Activated naive CD8-positive, alpha-beta T cell treated with anti-CD3 and anti-CD28 coated beads, Interleukin-2, amount 10 ng/mL, durations not matched to agents 7 days and 5 days (primary cell): ENCODE data around the gene DIPK1B. TPM values are rescaled to one million over a fixed set of nuclear protein-coding genes. Genes with fewer than 3 reads are reported as not detected.

Source experiments
- ATAC-seq: fragments of 150-1000 bp; cut with Tn5 transposase; one replicate; pipeline ENCODE4 v1.10.0; 2021; ENCODE audit warnings: low read depth, moderate library complexity
- POLR2A ChIA-PET: fragments of 350-600 bp; sonication (Branson Sonifier 250); formaldehyde crosslinking; loops from one replicate; lab custom pipeline; 2021; ENCODE audit warnings: antibody characterized with exemption; lab: Charles Lee
- DNase-seq: peaks from one replicate; pipeline ENCODE4 v3.0.0; 2021
- H3K27ac Mint-ChIP-seq: one replicate; pipeline ENCODE4 v1.8.0; 2022; ENCODE audit warnings: mild to moderate bottlenecking, mixed read lengths
- H3K27me3 Mint-ChIP-seq: one replicate; pipeline ENCODE4 v1.8.0; 2022; ENCODE audit warnings: mild to moderate bottlenecking, moderate library complexity, mixed read lengths
- H3K36me3 Mint-ChIP-seq: one replicate; pipeline ENCODE4 v1.8.0; 2021; ENCODE audit warnings: mild to moderate bottlenecking, mixed read lengths
- H3K4me1 Mint-ChIP-seq: one replicate; pipeline ENCODE4 v1.8.0; 2021; ENCODE audit warnings: mixed read lengths
- H3K4me3 Mint-ChIP-seq: one replicate; pipeline ENCODE4 v1.8.0; 2022; ENCODE audit warnings: mild to moderate bottlenecking, moderate library complexity, mixed read lengths
- H3K9me3 Mint-ChIP-seq: one replicate; pipeline ENCODE4 v1.8.0; 2021; ENCODE audit warnings: mixed read lengths
- total RNA-seq, 2 experiments: library from RNA; stranded (reverse); gene quantifications; one replicate each; pipeline ENCODE4 v1.2.3, GENCODE V29; 2021

Gene DIPK1B
- total RNA-seq, 2 experiments from 2014 or later, result 0.11 TPM; not detected in 1

DNA sequence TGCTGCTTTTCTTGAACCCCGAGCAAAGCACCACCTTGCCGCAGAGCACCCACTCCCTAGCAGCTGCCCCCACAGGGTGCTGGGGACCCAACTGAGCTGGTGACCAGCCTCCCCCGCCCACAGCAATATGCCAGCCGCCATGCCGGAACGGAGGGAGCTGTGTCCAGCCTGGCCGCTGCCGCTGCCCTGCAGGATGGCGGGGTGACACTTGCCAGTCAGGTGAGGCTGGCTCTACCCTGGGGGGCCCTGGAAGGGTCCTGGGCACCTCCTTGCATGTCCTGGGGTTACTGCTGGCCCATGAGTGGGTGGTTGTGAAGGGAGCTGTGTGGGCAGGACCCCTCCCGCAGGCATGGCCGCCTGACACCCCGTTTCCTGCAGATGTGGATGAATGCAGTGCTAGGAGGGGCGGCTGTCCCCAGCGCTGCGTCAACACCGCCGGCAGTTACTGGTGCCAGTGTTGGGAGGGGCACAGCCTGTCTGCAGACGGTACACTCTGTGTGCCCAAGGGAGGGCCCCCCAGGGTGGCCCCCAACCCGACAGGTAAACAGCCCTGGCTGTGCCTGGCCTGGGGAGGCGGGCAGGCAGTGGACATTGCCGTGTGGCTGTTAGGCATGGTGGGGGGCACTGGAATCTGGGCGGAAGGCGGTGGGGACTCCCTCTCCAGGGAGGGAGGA lies 42.4 kb upstream of the DIPK1B start:
- POLR2A ChIA-PET, result no interaction called here
- peaks cover 6% of the 10 kb centered on the region for H3K27me3 Mint-ChIP-seq

DNA sequence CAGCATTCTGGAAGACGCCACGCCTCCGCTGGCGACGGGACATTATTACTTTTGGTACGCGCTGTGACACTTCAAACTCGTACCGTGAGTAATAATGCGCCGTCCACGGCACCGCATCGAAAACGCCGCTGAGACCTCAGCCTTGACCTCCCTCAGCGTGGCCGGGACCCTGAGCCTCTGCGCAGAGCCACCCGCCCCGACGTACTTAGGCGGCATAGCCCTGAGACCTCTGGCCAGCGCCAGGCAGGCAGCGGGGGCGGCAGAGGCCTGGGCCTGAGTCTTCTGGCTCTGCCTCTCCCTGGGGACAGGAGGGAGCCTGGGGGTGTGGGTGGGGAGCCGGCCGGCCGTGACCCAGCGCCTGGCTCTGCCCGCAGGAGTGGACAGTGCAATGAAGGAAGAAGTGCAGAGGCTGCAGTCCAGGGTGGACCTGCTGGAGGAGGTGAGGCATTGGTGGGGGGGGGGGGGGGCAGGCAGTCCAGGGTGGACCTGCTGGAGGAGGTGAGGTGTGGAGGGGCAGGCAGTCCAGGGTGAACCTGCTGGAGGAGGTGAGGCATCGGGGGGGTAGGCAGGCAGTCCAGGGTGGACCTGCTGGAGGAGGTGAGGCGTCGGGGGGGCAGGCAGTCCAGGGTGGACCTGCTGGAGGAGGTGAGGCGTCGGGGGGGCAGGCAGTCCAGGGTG lies 41.7 kb upstream of the DIPK1B start:
- ATAC-seq (no peak), DNase-seq (no peak)
- Mint-ChIP-seq H3K36me3 (no peaks in the 10 kb centered on the region), H3K27ac (no peak overlapping the region), H3K4me1 (peaks cover 5% of the 10 kb centered on the region), H3K27me3 (peaks cover 3% of the 10 kb centered on the region), H3K4me3 (no peak overlapping the region), H3K9me3 (no peaks in the 10 kb centered on the region)
- POLR2A ChIA-PET, result interaction anchor here (1.1 to 2.3 kb wide), 2 partner anchors 15 to 93 kb away, joined by 3 to 9 read pairs; partner anchors contain the start of gene AGPAT2

More for the DNA sequence above, 42.4 kb upstream of the DIPK1B start:
- Mint-ChIP-seq H3K4me3 (no peak overlapping the region), H3K4me1 (peaks cover 8% of the 10 kb centered on the region), H3K9me3 (no peaks in the 10 kb centered on the region), H3K36me3 (no peaks in the 10 kb centered on the region), H3K27ac (no peak overlapping the region)
- DNase-seq (no peak), ATAC-seq (no peak)

DNA sequence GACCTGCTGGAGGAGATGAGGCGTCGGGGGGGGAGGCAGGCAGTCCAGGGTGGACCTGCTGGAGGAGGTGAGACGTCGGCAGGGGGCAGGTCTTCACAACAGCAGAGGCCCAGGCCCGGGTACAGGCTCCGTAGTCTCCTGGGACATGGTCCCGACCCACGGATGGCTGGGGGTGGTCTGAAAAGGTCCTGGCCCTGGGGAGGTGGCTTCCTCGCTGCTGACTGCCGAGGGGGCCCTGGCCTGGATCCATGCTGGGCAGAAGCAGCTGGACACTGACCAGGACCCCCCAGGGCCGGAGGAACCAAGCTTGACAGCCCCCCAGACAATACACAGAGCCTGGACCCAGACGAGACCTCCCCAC lies 41.1 kb upstream of the DIPK1B start:
- Mint-ChIP-seq H3K9me3 (no peaks in the 10 kb centered on the region), H3K36me3 (no peaks in the 10 kb centered on the region), H3K4me3 (no peak overlapping the region), H3K4me1 (peaks cover 5% of the 10 kb centered on the region), H3K27ac (no peak overlapping the region), H3K27me3 (peaks cover 3% of the 10 kb centered on the region)
- no peak for DNase-seq
- no peak for ATAC-seq
- POLR2A ChIA-PET, result interaction anchor here (1.1 to 2.3 kb wide), 3 partner anchors 11 to 93 kb away, joined by 3 to 9 read pairs (median 3); partner anchors contain the start of gene AGPAT2

DNA sequence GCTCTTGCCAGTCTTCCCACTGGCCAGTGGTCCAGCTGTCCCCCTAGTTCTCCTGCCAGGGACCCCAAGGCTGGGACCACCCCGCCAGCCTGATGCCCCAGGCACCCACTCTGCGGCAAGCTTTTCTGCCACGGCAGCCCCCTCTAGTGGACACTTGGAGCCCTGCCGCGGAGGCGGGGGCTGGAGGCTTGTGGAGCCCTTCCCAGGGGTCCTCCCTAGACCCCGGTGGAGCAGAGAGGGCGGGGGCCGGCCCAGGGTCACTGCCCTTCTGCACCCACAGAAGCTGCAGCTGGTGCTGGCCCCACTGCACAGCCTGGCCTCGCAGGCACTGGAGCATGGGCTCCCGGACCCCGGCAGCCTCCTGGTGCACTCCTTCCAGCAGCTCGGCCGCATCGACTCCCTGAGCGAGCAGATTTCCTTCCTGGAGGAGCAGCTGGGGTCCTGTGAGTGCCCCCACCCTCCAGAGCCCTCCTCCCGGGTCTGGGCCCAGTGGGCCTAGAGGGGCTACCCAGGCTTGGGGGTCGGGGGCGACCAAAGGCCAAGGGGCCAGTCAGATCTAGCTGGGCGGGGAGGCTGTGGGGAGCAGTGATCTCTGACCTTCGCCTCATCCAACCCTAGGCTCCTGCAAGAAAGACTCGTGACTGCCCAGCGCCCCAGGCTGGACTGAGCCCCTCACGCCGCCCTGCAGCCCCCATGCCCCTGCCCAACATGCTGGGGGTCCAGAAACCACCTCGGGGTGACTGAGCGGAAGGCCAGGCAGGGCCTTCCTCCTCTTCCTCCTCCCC lies 40.5 kb upstream of the DIPK1B start:
- Mint-ChIP-seq H3K27me3 (no peaks in the 10 kb centered on the region), H3K27ac (no peak overlapping the region), H3K4me3 (no peak overlapping the region), H3K9me3 (no peaks in the 10 kb centered on the region), H3K36me3 (no peaks in the 10 kb centered on the region), H3K4me1 (peaks cover 5% of the 10 kb centered on the region)
- POLR2A ChIA-PET, result interaction anchor here (1.0 to 2.3 kb wide), 4 partner anchors 11 to 94 kb away, joined by 3 to 9 read pairs (median 3); partner anchors contain the start of gene AGPAT2
- DNase-seq (peak; percentile 67), ATAC-seq (peak; percentile 31)

DNA sequence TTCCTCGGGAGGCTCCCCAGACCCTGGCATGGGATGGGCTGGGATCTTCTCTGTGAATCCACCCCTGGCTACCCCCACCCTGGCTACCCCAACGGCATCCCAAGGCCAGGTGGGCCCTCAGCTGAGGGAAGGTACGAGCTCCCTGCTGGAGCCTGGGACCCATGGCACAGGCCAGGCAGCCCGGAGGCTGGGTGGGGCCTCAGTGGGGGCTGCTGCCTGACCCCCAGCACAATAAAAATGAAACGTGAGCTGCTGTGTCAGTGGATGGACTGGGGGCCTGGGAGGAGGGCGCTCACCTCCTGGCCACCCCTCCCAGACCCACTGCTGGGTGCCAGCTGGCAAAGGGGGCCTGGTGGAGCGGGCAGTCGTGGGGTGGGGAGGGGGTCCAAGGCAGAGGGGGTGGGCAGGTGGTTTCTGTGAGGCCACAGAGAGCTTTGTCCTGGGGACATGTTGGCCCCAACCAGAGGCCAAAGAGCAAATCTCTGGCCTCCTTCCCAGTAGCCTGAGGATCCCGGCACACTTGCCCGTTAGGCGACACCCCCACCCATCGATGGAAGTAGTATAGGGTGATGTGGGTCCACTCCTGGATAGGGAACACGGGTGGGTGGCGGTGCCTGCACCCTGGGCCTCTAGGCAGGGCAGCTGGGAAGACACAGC lies 39.8 kb upstream of the DIPK1B start:
- ATAC-seq, result no peak
- peaks cover 5% of the 10 kb centered on the region for H3K4me1 Mint-ChIP-seq
- H3K36me3 Mint-ChIP-seq, result no peaks in the 10 kb centered on the region

DNA sequence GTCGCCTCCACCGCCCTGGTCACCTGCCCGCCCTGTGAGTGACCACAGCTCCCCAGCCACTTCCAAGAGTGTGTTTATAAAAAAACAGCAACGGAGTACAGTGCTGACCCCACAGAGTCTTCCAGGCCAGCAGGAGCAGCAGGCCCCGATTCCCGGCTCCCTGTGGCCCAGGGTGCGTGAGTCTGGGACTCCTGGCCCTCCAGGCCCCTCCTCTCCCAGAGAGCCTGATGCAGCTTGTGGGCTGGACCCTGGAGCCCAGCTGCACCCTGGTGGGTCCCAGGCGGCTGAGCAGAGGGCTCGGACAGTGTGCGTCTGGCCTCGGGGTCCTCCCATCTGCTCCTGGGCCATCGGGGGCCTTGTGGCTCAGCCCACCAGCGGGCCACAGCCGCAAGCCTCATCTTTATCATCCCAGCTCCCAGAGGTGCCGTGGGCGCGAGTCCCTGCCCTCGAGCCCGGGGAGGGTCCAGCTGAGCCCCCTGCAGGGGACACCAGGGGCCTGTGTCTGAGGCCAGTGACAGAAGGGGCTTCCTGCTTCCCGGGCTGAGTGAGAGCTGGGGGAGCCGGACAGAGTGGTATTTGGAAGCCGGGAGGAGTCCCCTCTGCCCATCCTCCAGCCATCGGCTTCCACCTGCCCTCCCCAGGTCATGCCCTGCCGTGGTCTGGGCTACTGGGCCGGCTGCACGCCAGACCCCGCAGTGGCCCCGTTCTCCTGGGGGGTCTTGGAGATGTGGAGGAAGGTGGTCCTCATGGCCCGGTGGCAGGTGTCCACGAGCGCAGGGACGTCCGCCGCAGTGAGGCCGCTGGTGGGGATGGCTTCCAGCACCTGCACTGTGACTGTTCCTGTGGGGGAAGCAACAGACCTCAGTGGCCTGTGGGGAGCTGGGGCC lies 39.0 kb upstream of the DIPK1B start:
- H3K27ac Mint-ChIP-seq, result no peak overlapping the region
- H3K9me3 Mint-ChIP-seq, result no peaks in the 10 kb centered on the region
- no peak overlapping the region for H3K4me3 Mint-ChIP-seq
- ATAC-seq (no peak), DNase-seq (no peak)
- H3K4me1 Mint-ChIP-seq, result peaks cover 5% of the 10 kb centered on the region
- H3K36me3 Mint-ChIP-seq, result no peaks in the 10 kb centered on the region
- POLR2A ChIA-PET, result interaction anchor here (1.0 to 2.3 kb wide), 3 partner anchors 13 to 53 kb away, joined by 3 to 9 read pairs (median 5); partner anchors contain the start of gene AGPAT2
- no peaks in the 10 kb centered on the region for H3K27me3 Mint-ChIP-seq

More for the DNA sequence above, 39.8 kb upstream of the DIPK1B start:
- DNase-seq, result no peak
- POLR2A ChIA-PET, result interaction anchor here (1.0 to 2.3 kb wide), 4 partner anchors 12 to 54 kb away, joined by 3 to 9 read pairs (median 4); partner anchors contain the start of gene AGPAT2
- no peaks in the 10 kb centered on the region for H3K27me3 Mint-ChIP-seq
- H3K9me3 Mint-ChIP-seq, result no peaks in the 10 kb centered on the region
- no peak overlapping the region for H3K4me3 Mint-ChIP-seq
- H3K27ac Mint-ChIP-seq, result no peak overlapping the region

DNA sequence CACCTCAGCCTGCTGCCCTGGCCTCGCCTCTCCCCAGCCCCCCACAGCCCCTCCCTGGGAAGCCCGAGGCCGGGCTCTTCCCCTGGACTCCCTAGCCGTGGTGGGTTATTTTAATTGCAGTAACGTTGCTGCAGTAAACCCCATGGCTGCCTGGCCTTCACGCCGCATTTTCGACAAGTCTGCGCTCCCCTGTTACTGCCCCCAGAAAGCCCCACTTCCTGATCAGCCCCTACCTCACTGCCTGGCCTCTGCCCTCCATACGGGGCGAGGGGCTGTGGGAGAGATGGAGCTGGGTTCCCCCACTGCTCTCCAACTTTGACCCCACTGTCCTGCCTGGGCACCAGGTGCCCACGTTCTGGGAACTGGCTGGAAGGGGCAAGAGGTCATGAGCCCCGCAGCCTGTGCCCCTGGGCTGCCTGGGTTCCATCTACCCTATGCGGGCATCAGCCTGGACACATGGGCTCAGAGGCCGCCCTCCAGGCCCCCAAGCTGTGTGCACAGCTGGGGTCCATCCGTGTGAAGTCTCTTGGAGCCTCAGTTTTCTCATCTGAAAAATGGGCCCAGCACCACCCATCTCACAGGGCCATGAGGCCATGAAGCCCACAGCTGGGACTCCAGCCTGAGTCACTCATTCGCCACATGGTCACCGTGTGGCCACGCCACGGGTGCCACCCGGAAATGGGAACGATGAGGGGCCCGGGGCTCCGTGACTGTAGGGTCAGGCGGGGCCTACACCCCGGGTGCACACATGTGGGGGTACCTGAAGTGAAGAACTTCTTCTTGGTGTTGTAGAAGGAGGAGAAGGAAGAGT lies 38.2 kb upstream of the DIPK1B start:
- no peaks in the 10 kb centered on the region for H3K4me1 Mint-ChIP-seq
- H3K27me3 Mint-ChIP-seq, result no peaks in the 10 kb centered on the region
- no peaks in the 10 kb centered on the region for H3K36me3 Mint-ChIP-seq
- DNase-seq (no peak), ATAC-seq (no peak)
- no peak overlapping the region for H3K27ac Mint-ChIP-seq
- H3K9me3 Mint-ChIP-seq, result no peaks in the 10 kb centered on the region
- no peak overlapping the region for H3K4me3 Mint-ChIP-seq
- POLR2A ChIA-PET, result interaction anchor here (1.9 kb wide), 1 partner anchor 15 kb away, joined by 5 read pairs; no protein-coding TSS in a partner anchor

DNA sequence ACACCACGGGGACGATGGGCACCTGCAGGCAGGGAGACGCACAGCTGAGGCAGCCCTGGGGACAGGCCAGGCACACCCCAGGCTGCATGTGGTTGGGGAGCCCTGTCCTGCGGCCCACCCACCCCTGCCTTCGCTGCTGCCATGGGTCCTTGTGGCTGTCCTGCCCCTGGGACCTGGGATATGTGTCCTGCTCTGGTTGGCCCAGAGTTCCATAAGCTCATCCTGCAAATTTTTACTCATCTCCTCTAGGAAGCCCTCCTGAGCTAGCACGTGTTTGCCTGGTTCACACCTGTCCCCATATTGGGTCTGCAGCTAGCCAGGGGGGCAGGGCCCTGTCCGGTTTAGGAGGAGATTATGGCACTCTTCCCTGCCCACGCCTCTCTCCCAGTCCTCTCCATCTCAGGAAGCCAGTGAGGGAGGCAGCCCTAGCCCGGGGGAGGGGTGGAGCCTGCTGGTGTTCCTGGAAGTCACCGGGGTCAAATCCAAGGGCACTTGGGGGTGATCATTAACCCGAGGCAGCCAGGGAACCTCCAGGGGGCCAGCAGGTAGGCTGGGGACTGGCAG lies 37.5 kb upstream of the DIPK1B start:
- POLR2A ChIA-PET, result no interaction called here
- H3K4me1 Mint-ChIP-seq, result no peaks in the 10 kb centered on the region
- ATAC-seq (no peak), DNase-seq (no peak)
- no peak overlapping the region for H3K27ac Mint-ChIP-seq
- no peak overlapping the region for H3K4me3 Mint-ChIP-seq
- H3K9me3 Mint-ChIP-seq, result no peaks in the 10 kb centered on the region
- no peaks in the 10 kb centered on the region for H3K27me3 Mint-ChIP-seq
- no peaks in the 10 kb centered on the region for H3K36me3 Mint-ChIP-seq

DNA sequence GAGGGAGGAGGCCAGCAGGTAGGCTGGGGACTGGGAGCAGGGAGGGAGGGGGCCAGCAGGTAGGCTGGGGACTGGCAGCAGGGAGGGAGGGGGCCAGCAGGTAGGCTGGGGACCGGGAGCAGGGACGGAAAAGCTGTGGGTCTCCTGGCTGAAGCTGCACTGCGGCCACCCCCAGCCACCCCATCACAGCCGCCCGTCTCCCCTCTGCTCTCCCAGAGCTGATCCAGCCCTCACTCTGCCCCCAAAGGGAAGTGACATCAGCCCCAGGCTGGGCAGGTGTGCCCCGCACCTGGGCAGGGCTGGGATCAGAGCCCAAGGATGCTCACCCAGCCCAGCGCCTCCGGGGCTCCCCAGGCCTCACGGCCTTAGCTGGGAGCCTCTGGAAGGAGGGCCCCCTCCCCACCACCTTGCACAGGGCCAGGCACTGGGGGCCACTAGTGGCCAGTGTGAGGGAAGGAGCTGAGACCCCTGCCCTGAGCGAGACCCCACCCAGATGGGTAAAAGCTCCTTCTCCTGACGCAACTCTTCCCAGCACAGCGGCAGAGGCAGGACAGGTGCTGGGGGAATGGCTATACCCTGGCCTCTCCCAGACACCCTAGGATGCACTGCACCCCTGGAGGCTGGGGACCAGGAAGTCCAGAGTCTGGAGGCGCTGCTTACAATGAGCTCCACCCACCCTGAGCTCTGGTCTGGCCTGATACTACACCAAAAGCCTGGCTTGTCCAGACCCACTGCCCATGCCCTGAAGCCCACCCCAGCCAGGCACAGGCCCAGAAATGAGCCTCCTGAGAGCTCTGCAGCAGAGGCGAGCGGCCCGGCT lies 36.7 kb upstream of the DIPK1B start:
- POLR2A ChIA-PET, result no interaction called here

DNA sequence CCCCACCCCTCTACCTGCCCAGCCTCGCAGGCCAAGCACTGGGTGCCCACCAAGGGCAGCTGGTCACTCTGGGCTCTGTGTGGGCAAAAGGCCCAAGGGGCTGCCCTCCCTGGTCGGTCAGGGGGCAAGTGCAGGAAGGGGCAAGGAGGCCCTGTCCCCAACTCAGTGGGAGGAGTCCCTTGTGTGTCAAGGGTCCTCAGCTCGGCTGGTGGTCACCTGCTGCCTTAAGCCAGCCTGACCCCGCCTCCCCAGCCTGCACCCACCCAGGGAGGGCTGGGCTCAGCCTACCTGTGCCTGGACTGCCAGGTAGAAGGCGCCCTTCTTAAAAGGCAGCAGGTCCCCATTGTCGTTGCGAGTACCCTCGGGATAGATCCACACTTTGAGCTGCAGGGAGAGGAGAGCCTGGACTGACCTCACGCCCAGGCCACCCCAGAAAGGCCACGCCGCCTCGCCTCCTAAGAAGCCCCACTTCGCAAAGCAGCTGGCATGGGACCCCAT lies 36.0 kb upstream of the DIPK1B start:
- Mint-ChIP-seq H3K27ac (no peak overlapping the region), H3K27me3 (no peaks in the 10 kb centered on the region), H3K4me1 (no peaks in the 10 kb centered on the region), H3K4me3 (no peak overlapping the region), H3K36me3 (no peaks in the 10 kb centered on the region), H3K9me3 (no peaks in the 10 kb centered on the region)
- no peak for ATAC-seq
- no peak for DNase-seq
- POLR2A ChIA-PET, result no interaction called here

More for the DNA sequence above, 36.7 kb upstream of the DIPK1B start:
- no peaks in the 10 kb centered on the region for H3K36me3 Mint-ChIP-seq
- no peak overlapping the region for H3K4me3 Mint-ChIP-seq
- H3K27me3 Mint-ChIP-seq, result no peaks in the 10 kb centered on the region
- no peak for DNase-seq
- no peaks in the 10 kb centered on the region for H3K9me3 Mint-ChIP-seq
- H3K27ac Mint-ChIP-seq, result no peak overlapping the region
- no peak for ATAC-seq
- no peaks in the 10 kb centered on the region for H3K4me1 Mint-ChIP-seq
